Muscle layer of colon (tissue), 2 donors: Measurements from ENCODE around the gene PLB1.
A peak's percentile ranks its signal among the peaks of the same experiment; 100 is the strongest.

Experiments
- H3K27ac ChIP-seq: one replicate; pipeline ENCODE4 v1.7.0; 2013; ENCODE audit warnings: low read depth, mild to moderate bottlenecking, low read length, moderate library complexity
- H3K27me3 ChIP-seq, 2 donors: one replicate each; pipeline ENCODE4 v1.7.0; 2013; ENCODE audit warnings: low read length in 2 of 2, mild to moderate bottlenecking in 2 of 2; ENCODE audit not compliant: insufficient read depth in 2 of 2, control insufficient read depth in 1 of 2
- H3K36me3 ChIP-seq: one replicate; pipeline ENCODE4 v1.7.0; 2013; ENCODE audit warnings: mild to moderate bottlenecking, low read length; ENCODE audit not compliant: insufficient read depth
- H3K4me1 ChIP-seq: one replicate; pipeline ENCODE4 v1.7.0; 2013; ENCODE audit warnings: mild to moderate bottlenecking, low read length; ENCODE audit not compliant: insufficient read depth
- H3K4me3 ChIP-seq, 2 donors: one replicate each; pipeline ENCODE4 v1.7.0; 2013; ENCODE audit warnings: low read length in 2 of 2, low read depth in 1 of 2, mild to moderate bottlenecking in 1 of 2, moderate library complexity in 1 of 2
- H3K9ac ChIP-seq: one replicate; pipeline ENCODE4 v1.7.0; 2013; ENCODE audit warnings: low read length
- H3K9me3 ChIP-seq: one replicate; pipeline ENCODE4 v1.7.0; 2013; ENCODE audit warnings: mild to moderate bottlenecking, low read length
- donor health status: abdominal sarcoma.
- donor health status: Adenocarcinoma of cecum.

The PLB1 gene

DNA sequence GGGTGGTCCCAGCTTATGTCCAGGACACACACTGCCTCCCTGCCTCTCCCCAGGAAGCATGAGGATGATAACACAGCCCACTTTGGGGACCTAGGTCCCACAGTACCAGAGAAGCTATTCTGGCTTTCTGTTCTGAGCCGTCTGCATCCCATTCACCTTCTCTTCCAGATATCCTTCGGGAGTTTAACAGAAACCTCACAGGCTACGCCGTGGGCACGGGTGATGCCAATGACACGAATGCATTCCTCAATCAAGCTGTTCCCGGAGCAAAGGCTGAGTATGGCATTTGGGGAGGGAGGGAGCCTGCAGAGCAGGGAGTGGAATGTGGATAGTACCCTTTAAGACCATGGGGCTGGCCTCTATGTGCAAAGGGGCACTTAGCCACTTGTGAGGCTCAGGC, 102.6 kb downstream of the PLB1 start:
- Histone ChIP-seq H3K9ac (no peak overlapping the region), H3K9me3 (no peaks in the 10 kb centered on the region), H3K4me1 (peaks cover 15% of the 10 kb centered on the region), H3K27ac (no peak overlapping the region), H3K36me3 (no peaks in the 10 kb centered on the region), H3K4me3 (no peak overlapping the region), H3K27me3 (no peaks in the 10 kb centered on the region)

DNA sequence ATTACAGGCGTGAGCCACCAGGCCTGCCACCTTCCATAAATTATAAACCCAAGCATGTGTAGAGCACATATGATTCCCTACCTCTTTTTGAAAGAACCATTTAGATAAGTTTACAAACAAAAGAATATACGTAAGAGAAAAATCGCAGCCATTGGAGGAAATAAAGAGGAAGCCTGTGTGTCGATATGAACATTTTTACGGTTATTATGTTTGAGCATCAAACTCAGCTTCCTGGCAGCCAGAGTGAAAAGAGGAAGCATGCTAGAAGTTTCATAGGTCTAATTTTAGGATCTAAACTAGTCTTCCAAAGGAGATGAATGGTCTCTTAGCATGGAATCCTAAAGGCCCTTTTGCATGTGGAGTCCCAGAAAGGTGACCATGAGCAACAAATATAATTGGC, 104.3 kb downstream of the PLB1 start:
- Histone ChIP-seq H3K9ac (no peak overlapping the region), H3K27ac (no peak overlapping the region), H3K4me1 (peaks cover 1% of the 10 kb centered on the region), H3K36me3 (no peaks in the 10 kb centered on the region), H3K27me3 (no peaks in the 10 kb centered on the region), H3K9me3 (no peaks in the 10 kb centered on the region), H3K4me3 (no peak overlapping the region)

DNA sequence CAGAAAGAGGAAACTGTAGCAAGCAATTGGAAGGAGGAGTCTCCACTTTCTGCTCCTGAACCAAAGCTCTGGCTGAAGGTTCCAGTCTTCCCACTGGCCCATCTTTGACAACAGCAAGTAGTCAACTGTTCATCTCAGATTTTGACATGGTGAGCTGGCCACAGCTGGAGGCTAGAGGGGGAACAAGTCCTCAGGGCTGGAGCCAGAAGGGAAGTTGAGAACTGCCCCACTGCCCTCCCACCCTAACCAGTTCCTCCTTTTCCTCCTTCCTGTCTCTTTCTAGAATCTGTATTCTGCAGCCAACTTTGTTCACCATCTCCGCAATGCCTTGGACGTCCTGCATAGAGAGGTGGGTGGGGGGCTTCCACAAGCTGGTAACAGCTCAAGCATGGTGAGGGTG, 105.8 kb downstream of the PLB1 start:
- H3K9ac ChIP-seq = no peak overlapping the region
- no peaks in the 10 kb centered on the region for H3K9me3 ChIP-seq
- H3K27me3 ChIP-seq = no peaks in the 10 kb centered on the region
- H3K36me3 ChIP-seq = no peaks in the 10 kb centered on the region
- peaks cover 7% of the 10 kb centered on the region for H3K4me1 ChIP-seq
- peak overlapping the region; percentile 53 for H3K27ac ChIP-seq
- no peak overlapping the region for H3K4me3 ChIP-seq

DNA sequence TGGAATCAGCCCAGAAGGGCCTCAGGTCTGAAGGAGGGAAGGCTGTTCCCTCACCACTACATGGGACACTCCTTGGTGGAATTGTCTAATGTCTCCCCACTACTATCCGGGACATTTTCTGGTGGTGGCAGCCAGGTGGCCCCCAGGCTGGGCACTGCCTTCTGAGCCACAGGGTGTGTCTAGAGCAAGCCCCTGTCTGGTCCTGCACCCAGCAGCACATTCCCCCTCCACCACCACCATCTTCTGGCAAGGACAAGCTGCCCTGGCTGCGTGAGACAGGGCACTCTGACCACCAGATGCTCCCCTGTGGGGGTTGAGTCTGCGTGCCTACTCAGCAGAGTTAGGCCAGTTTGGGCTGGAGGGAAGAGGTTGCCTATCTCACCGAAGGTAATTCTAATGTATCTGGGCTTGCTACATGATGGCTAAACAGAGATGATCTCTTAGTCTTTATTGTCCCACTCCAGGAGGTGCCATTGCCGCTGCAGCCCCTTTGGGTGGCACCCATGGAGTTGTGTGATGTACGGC, 106.3 kb downstream of the PLB1 start:
- peaks cover 12% of the 10 kb centered on the region for H3K4me1 ChIP-seq
- H3K36me3 ChIP-seq = no peaks in the 10 kb centered on the region
- H3K9ac ChIP-seq = no peak overlapping the region
- peak overlapping the region; percentile 17 for H3K27ac ChIP-seq
- H3K27me3 ChIP-seq = no peaks in the 10 kb centered on the region
- no peaks in the 10 kb centered on the region for H3K9me3 ChIP-seq
- H3K4me3 ChIP-seq = peak overlapping the region in 1 of 2 donors; percentile 6

DNA sequence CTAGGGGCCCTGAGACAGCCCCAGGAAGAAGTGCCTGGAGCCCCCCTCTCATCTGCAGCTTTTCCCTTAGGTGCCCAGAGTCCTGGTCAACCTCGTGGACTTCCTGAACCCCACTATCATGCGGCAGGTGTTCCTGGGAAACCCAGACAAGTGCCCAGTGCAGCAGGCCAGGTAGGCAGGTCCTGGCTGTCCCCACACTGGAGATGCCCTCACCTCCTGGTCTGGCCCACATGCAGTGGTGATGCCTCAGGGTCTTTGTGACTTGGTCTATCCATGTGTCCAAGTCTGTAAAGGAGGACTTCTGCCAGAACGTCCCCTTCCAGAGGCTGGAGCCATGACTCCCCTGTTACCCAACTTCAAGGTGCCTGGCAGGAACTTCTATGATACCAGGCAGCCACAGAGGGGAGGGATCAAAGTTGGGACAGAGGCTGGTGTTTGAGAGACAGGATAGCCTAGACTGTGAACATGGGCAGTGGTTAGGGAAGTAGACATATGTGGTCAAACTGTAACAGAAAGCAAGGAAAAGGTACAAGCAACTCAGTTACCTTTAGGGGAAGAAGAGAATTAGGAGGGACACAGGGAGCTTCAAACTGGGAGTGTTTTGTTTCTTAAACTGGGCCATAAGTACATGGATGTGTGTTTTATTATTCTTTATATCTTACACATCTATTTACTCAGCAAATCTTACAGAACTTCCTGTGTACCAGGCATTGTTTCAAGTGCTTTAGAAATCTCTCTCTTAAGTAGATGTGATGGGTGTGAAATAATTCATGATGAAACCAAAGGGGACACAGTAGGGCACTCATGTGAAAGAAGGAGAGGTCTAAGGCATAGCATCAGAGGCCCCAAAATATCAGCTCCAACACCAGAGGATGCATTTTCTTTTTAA, 107.1 kb downstream of the PLB1 start:
- Histone ChIP-seq H3K27me3 (no peaks in the 10 kb centered on the region), H3K9ac (no peak overlapping the region), H3K9me3 (no peaks in the 10 kb centered on the region), H3K36me3 (no peaks in the 10 kb centered on the region), H3K4me3 (no peak overlapping the region), H3K4me1 (peaks cover 20% of the 10 kb centered on the region), H3K27ac (peak overlapping the region; percentile 17)

DNA sequence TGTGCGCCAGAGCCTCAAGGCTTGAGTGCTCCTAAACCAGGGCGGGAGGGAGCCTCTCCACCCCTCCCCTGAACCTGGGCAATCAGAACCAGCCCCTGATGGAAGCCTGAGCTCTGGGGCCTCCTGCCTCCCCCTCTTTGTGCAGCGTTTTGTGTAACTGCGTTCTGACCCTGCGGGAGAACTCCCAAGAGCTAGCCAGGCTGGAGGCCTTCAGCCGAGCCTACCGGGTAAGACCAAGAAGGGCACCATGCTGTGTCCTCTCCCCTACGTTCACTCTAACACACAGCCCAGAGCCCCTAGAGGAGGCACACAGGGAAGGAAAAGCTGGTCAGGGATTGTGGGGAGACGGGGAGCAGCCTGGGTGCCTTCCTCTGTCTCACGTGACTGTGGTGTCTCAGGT, 108.0 kb downstream of the PLB1 start:
- peaks cover 26% of the 10 kb centered on the region for H3K4me1 ChIP-seq
- H3K4me3 ChIP-seq = no peak overlapping the region
- H3K27me3 ChIP-seq = no peaks in the 10 kb centered on the region
- no peaks in the 10 kb centered on the region for H3K9me3 ChIP-seq
- no peak overlapping the region for H3K9ac ChIP-seq
- no peaks in the 10 kb centered on the region for H3K36me3 ChIP-seq
- H3K27ac ChIP-seq = no peak overlapping the region

DNA sequence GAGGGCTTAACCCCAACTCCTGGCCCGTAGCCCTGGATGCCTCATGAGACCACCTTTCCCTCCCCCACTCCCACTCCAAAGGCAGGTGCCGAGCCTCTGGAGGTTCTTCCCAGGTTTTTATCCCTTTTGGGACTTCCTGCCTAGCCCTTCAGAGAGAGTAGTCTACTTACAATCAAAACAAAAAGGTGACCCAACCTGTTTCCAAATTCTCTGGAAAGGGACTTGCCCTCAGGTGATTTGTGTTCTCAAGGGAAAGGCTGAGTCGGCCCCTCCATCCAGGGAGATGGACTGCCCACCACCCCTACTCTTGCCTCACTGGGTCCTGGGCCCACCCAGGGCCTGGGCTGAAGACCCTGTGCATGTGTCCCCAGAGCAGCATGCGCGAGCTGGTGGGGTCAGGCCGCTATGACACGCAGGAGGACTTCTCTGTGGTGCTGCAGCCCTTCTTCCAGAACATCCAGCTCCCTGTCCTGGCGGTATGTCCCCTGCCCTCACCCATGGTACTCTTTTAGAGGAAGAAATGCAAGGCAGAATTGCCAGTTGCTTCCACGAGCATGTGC, 108.5 kb downstream of the PLB1 start:
- Histone ChIP-seq H3K27ac (no peak overlapping the region), H3K36me3 (no peaks in the 10 kb centered on the region), H3K9me3 (no peaks in the 10 kb centered on the region), H3K4me3 (no peak overlapping the region), H3K9ac (no peak overlapping the region), H3K4me1 (peaks cover 26% of the 10 kb centered on the region), H3K27me3 (no peaks in the 10 kb centered on the region)

DNA sequence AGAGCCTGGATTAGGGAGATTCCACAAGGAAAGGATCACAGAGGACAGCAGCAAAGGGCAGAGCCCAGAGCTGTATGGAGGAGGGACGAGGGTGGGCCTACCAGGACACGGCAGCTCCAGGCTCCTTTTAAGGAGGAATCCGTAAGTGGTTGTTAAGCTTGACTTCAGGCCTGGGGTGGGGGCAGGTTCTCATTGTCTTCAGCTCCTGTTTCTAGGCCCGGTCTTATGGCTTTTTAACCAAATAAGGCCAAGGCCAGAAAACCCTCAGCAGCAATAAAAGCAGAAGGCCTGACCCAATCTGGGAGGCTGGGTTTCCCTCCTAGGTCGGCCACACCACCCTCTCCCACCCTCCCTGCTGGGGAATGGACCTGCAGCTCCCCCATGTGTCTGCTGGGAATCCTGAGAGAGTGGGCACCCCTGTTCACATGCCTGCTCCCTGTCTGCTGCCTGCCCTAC, 111.2 kb downstream of the PLB1 start:
- H3K27ac ChIP-seq = peak overlapping the region; percentile 74
- H3K36me3 ChIP-seq = no peaks in the 10 kb centered on the region
- H3K9me3 ChIP-seq = no peaks in the 10 kb centered on the region
- no peak overlapping the region for H3K9ac ChIP-seq
- H3K4me3 ChIP-seq = no peak overlapping the region
- peaks cover 26% of the 10 kb centered on the region for H3K4me1 ChIP-seq
- no peaks in the 10 kb centered on the region for H3K27me3 ChIP-seq

DNA sequence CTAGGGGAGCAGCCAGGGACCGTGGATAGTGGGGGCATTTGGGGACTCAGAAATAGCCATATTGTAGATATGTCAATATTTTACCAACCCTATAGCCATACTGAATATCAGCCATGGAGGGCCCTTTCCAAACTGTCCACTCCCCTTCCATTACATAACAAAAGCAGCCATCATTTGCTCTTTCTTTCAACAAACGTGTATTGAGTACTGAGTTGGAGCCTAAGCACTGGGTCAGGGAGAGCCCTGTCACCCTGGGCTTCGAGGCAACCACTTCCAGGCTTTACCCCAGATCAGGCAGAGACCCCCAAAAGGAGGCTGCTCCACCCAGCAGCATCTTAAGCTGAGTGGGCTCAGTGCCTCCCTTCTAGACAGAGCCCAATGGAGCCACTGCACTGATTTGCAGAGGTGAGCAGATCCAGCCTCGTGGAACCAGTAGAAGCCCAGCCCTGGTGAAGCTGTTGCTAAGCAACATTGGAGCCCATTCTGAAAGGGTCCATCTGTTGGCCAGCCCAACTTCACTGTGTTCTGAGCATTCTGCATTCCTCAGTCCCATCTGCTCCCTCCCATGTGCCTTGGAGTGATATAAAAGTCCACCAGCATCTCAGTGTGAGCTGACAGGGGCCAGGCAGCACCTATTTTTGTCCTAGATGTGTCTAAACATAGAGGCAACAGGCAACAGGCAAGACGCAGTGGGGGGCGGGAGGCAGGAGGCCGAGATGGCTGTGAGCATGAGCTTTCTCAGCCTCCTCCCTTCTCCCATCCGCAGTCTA, 112.1 kb downstream of the PLB1 start:
- Histone ChIP-seq H3K9ac (no peak overlapping the region), H3K4me3 (no peak overlapping the region), H3K36me3 (no peaks in the 10 kb centered on the region), H3K27me3 (no peaks in the 10 kb centered on the region), H3K4me1 (peaks cover 26% of the 10 kb centered on the region), H3K27ac (peak overlapping the region; percentile 59), H3K9me3 (no peaks in the 10 kb centered on the region)

DNA sequence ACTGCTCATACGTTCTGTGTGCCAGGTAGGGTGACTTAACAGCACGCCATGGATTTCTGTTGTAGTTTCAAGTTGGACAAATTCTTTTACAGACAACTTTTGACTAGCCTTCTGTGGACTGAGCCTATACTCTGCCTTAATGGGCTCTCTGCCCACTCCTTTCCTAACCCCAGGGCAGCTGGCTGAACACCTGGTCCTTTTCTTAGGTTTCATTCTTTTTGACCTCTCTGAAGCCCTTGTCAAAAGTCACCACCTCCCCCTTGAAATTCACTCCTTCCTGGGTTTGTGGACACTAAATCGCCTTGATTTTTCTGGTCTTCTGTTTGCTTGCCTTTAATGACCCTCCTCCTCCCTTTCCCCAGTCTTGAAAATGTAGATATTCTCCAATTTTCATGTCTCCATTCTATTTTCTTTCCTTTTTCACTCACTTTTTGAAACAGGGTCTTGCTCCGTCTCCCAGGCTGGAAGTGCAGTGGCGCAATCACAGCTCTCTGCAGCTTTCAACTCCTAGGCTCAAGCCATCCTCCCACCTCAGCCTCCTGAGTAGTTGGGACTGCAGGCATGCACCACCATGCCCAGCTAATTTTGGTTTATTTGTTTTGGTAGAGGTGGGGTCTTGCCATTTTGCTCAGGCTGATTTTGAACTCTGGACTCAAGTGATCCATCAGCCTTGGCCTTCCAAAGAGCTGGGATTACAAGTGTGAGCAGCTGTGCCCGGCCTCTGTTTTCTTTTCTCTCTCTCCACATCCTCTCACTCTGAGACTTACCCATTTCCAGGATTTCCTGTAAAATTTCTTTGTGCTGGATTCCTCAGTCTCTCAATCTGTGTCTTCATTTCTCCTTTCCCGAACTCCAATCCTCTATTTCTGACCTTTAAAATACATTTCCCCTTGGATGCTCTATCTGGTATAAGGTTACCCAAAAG, 112.9 kb downstream of the PLB1 start:
- H3K36me3 ChIP-seq = no peaks in the 10 kb centered on the region
- no peaks in the 10 kb centered on the region for H3K27me3 ChIP-seq
- no peaks in the 10 kb centered on the region for H3K9me3 ChIP-seq
- peak overlapping the region; percentile 59 for H3K27ac ChIP-seq
- no peak overlapping the region for H3K9ac ChIP-seq
- H3K4me1 ChIP-seq = peaks cover 26% of the 10 kb centered on the region
- no peak overlapping the region for H3K4me3 ChIP-seq
